HG03565 (cell line): ENCODE data around the gene SIPA1L2.
"Not testable (repeated sequence)": the region's sequence is repeated elsewhere in the genome, so short reads cannot be mapped to it uniquely, and the experiment has no call there.

Source experiments
- ATAC-seq: cut with Tn5 transposase; IDR thresholded peaks from one replicate; pipeline ENCODE4 v1.9.1; 2021; ENCODE audit warnings: mild to moderate bottlenecking, moderate library complexity; ENCODE audit not compliant: unreplicated experiment

SIPA1L2 gene

GRCh38 chr1:232620356-232620969 is 9.5 kb downstream of the SIPA1L2 start:
- ATAC-seq: no peak

DNA sequence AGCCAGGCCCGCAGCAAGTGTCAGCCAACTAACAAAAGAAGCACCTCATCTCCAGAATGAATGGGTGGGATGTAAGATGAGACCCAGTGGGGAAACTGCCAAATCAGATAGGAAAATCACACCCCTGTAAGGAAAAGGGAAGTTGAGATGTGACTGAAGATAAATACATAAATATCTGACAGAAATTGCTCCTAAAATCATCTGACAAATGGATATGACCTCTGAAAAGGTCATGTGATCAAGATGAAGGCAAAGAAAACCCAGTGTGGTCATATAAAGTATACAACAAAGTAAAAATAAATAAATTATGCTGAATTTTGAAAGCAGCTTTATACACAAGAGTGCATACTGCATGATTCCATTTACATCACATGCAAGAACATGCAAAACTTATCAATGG is 12.7 kb downstream of the SIPA1L2 start:
- no peak for ATAC-seq

DNA sequence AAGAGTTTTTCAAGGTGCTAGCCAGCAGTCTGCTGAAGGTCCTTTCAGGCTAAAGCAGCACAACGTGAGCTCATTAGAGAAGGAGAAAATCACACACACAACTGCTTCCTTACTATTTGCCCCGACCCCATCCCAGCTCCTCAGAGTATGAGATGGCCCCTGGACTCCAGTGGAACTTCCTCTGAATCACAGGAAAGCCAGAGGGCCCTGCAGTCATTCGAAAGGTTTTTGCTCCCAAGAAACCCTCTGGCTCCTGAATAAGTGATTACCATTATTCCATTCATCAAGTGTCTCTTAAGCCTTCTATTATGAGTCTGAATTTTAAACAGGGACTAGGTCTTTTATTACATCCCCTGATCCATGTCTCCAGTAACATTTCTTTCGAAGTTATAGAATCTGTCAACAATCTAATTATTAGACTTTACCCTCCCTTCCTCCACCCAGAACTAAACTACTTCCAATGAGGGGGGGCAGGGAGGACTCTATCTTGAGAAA is 14.6 kb downstream of the SIPA1L2 start:
- ATAC-seq: no peak

GRCh38 chr1:232614811-232615210 is 15.1 kb downstream of the SIPA1L2 start:
- ATAC-seq: no peak

DNA sequence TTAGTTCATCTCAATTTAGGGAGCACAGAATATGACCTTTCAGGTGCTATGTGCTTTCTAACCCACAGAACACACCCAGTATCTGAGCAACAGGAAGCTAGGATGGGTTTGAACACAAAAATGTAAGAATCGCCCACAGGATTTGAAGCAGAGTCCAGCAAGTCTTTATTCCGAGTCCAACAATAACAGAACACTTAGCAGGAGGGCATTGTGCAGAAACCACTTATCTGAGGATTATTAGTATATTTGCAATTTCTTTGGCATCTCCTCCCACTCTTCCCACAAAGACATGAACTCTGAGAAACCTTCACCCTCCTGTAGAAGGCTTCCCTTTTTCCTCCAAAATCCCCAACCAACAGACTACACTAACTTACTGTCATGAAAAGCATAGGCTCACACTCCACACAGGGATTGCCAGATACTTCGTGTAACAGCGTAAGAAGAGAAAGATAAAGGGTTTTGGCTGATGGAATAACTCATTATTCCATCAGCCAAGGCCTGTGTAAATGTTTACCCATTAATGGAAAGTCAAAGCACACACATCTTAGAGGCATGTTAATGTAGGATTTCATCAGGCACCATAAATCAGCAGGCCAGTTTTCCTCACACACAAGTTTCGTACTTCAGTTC is 16.1 kb downstream of the SIPA1L2 start:
- ATAC-seq: no peak

DNA sequence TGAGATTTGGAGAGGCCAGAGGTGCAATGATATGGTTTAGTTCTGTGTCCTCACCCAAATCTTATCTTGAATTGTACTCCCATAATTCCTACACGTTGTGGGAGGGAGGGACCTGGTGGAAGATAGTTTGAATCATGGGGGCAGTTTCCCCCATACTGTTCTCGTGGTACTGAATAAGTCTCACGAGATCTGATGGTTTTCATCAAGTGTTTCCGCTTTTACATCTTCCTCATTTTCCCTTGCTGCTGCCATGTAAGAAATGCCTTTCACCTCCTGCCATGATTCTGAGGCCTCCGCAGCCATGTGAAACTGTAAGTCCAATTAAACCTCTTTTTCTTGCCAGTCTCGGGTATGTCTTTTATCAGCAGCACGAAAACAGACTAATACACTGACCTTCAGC is 17.1 kb downstream of the SIPA1L2 start:
- not testable (repeated sequence) for ATAC-seq

DNA sequence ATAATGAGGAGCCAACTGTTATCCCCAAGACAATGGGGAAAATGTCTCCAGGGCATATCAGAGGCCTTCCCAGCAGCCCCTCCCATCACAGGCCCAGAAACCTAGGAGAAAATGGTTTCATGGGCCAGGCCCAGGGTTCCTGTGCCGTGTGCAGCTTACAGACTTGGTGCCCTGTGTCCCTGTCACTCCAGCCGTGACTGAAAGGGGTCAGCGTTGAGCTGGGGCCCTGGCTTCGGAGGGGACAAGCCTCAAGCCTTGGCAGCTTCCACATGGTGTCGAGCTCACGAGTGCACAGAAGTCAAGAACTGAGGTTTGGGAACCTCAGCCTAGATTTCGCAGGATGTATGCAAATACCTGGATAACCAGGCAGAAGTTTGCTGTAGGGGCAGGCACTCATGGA is 18.1 kb downstream of the SIPA1L2 start:
- ATAC-seq: no peak

DNA sequence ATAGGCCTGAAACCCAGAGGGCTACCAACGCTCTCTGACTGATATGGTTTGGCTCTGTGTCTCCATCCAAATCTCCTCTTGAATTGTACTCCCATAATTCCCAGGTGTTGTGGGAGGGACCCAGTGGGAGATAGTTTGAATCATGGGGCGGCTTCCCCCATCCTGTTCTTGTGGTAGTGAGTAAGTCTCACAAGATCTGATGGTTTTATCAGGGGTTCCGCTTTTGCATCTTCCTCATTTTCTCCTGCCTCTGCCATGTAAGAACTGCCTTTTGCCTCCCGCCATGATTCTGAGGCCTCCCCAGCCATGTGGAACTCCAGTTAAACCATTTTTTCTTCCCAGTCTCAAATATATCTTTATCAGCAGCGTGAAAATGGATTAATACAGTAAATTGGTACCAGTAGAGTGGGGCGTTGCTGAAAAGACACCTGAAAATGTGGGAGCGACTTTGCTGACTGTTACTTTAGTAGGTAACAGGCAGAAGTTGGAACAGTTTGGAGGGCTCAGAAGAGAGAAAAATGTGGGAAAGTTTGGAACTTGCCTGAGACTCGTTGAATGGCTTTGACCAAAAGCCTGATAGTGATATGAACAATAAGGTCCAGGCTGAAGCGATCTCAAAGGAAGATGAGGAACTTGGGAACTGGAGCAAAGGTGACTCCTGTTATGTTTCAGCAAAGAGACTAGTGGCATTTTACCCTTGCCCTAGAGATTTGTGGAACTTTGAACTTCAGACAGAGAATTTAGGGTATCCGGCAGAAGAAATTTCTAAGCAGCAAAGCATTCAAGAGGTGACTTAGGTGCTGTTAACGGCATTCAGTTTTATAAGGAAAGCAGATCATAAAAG is 18.8 kb downstream of the SIPA1L2 start:
- ATAC-seq: not testable (repeated sequence)

- no peak for ATAC-seq
These were observed 19.6 kb downstream of the SIPA1L2 start for GRCh38 chr1:232610192-232610901.

DNA sequence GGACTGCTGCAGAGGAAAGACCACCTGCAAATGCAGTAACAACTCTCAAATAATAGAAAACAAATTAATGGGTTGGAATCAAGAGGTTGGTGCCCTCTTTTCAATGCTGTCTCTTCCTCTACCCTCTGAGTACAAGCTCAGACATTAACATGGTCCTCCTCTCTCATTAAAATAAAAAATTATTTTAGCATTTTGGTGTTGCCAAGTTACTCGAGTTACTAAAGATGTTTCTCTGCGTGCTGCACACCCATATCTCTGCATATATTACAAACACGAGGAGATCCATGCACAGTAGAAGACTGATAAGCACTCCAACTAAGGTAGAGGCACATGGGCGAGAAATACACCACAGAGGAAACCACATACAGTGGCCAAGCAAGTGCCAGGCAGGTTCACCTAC is 21.5 kb downstream of the SIPA1L2 start:
- no peak for ATAC-seq

- no peak for ATAC-seq
These were observed 27.3 kb downstream of the SIPA1L2 start for GRCh38 chr1:232602622-232603021.

- ATAC-seq: no peak
These were observed 29.3 kb downstream of the SIPA1L2 start for GRCh38 chr1:232600424-232601258.

DNA sequence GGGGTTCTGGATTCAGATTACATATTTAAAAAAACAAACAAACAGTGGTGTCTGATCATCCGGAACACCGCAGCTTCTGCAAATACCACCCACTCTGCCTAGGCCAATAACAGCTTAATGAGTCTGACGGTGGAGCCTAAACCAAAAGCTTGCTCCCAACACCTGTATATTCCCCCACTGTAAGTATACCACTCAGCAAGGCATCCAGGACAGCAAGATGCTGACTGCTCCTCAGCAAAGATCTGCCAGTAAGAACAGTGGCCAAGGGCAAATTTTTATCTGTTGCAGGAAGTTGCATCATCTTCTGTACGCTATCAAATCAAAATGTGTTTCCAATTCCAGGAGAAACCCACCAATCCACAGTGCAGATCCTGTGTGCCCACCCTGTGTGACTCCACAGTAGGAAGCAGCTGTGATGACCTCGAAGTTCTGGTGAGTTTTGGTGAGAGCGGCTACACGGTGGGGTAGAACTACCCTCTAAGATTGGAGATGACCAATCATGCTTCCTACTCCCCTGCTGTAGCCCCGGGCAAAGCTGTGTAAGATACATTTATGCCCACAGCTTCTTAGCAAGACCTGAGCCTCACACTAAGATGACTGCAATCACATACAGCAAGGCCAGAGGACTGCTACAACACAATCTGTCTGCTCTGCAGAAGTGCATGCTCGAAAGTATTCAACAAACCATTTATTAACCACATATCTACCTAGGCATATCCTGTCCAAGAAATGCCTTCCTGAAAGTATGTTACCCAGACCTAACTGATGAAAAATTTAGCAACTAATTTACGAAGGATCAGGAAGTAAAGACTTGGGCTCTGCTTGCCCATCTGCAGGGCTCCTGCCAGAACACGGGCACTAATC is 30.5 kb downstream of the SIPA1L2 start:
- peak; percentile 45 for ATAC-seq

DNA sequence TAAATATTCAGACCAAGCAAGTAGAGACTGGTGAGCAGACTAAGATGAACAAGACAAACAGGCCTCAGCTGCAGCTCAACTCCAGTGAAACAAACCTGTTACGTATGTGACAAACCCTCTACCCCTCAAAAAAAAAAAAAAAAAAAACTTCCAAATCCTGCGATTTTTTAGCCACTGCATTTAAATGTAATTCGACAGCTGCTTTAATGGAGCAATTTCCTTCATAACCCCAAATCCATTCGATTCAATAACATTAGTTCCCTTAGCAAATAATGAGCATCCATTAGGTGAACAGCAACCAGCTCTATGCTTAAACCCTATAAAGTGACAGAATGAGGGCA is 31.1 kb downstream of the SIPA1L2 start:
- no peak for ATAC-seq

DNA sequence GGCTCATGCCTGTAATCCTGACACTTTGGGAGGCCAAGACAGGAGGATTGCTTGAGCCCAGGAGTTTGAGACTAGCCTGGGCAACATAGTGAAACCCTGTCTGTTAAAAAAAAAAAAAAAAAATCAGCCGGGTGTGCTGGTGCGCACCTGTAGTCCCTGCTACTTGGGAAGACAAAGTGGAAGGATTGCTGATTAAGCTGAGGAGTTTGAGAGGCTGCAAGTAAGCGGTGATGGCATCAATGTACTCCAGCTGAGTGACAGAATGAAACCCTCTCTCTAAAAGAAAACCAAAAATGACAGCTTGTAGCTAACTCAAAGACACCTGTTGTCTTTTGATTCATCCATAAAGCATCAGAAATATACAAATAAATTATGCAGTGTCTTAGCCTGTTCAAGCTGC is 31.8 kb downstream of the SIPA1L2 start:
- ATAC-seq: no peak

- no peak for ATAC-seq
These were observed 32.2 kb downstream of the SIPA1L2 start for GRCh38 chr1:232597721-232598120.

GRCh38 chr1:232596666-232597303 is 33.1 kb downstream of the SIPA1L2 start:
- no peak for ATAC-seq

DNA sequence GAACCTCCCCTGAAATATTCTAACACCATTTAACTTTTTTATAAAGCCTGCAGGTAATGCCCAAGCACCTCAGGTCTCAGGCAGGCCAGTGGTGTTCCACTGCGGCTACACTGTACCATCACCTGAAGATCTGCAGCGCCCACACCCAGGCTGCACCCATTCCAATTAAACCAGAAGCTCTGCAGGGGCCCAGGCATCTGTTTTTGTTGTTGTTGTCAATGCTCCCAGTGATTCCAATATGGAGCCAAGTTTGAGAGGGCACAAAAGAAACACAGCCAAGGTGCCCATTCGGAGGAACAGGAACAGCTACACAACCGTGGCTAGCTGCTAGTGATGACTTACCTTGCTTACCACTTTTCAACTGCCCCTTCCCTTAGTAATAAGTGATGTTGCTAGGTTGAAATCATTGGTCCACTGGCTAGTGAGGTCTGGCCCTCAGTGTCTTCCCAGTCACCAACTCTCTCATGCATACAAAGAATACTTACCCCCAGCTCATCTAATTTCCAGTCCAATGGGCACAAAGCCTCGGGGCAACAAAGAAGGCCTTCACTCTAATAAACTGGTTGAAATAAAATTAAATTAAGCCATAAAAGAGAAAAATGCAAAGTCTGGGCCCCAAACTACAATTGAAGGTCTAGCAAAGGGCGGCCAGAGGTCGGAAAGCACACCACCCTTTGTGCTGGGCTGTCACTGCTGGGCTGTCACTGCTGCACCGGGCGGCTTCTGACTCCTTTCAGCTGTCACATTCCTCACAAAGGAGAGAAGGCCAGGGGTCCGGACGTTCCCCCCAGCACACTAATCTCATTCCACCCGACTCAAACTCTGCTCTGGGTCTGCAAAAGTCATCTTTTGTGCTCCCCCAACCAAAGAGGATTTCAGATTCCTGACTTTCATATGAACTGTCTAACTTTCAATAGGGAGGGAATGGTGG is 34.9 kb downstream of the SIPA1L2 start:
- no peak for ATAC-seq
